AG04449 (cell line): Measurements from ENCODE around the gene JAML.
"Not testable (repeated sequence)": the region's sequence is repeated elsewhere in the genome, so short reads cannot be mapped to it uniquely, and the experiment has no call there.

ENCODE experiments used
- CTCF ChIA-PET: fragments of 350-600 bp; formaldehyde crosslinking; extraction: SDS; loops from one replicate; lab custom pipeline; 2021; ENCODE audit warnings: antibody characterized with exemption; lab: Yijun Ruan, JAX
- POLR2A ChIA-PET: fragments of 400-600, 350-600 bp; formaldehyde crosslinking; extraction: SDS; loops from one replicate; lab custom pipeline; 2020; ENCODE audit warnings: antibody characterized with exemption, inconsistent platforms; lab: Yijun Ruan, JAX
- DNase-seq: peaks from one replicate; pipeline ENCODE4 v3.0.0-alpha.2; 2010; ENCODE audit warnings: low read depth, low spot score
- H3K4me3 ChIP-seq: 2 replicates; pipeline ENCODE4 v1.5.1; 2011; ENCODE audit warnings: low read depth, mild to moderate bottlenecking, control low read depth, low read length
- TF ChIP-seq, protein P1 (sequence below): IDR thresholded peaks from one replicate; pipeline ENCODE4 v1.5.1; 2011; ENCODE audit warnings: mild to moderate bottlenecking, moderate library complexity, low read length, control low read depth, inconsistent platforms; ENCODE audit not compliant: insufficient read depth; ENCODE audit errors: missing control alignments

JAML gene

DNA sequence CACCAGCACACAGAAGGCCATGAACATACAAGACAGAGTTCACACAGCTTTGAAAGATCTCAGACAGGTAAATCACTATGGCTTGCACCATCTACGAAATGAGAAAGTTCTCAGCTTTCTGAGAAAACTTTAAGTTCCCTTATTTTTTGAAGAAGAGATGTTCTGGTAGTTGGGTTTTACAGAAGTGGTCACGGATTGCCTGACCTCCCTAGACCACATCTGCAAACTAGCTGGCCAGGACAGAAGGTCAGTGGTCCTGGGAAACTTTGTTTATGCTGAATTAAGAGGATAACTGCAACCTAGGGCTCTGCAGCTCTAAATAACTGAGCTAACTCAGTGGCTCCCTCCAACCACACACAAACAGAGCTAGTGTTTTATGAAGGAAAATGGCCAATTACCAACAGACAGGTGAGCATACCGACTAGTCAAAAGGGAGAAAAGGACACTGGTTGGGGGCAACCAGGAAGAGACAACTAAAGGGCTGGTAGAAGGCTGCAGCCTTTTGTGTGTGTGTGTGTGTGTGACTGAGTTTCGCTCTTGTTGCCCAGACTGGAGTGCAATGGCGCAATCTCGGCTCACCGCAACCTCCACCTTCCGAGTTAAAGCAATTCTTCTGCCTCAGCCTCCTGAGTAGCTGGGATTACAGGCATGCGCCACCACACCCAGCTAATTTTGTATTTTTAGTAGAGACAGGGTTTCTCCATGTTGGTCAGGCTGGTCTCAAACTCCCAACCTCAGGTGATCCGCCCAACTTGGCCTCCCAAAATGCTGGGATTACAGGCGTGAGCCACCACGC lies 39.8 kb downstream of the JAML start:
- CTCF ChIA-PET: interaction anchor here (1.4 to 1.5 kb wide), 2 partner anchors 10 to 14 kb away, joined by 3 to 10 read pairs; no protein-coding TSS in a partner anchor
- TF ChIP-seq, protein P1, sequence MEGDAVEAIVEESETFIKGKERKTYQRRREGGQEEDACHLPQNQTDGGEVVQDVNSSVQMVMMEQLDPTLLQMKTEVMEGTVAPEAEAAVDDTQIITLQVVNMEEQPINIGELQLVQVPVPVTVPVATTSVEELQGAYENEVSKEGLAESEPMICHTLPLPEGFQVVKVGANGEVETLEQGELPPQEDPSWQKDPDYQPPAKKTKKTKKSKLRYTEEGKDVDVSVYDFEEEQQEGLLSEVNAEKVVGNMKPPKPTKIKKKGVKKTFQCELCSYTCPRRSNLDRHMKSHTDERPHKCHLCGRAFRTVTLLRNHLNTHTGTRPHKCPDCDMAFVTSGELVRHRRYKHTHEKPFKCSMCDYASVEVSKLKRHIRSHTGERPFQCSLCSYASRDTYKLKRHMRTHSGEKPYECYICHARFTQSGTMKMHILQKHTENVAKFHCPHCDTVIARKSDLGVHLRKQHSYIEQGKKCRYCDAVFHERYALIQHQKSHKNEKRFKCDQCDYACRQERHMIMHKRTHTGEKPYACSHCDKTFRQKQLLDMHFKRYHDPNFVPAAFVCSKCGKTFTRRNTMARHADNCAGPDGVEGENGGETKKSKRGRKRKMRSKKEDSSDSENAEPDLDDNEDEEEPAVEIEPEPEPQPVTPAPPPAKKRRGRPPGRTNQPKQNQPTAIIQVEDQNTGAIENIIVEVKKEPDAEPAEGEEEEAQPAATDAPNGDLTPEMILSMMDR: no peak
- H3K4me3 ChIP-seq: no peak overlapping the region
- DNase-seq: no peak
- POLR2A ChIA-PET: no interaction called here

DNA sequence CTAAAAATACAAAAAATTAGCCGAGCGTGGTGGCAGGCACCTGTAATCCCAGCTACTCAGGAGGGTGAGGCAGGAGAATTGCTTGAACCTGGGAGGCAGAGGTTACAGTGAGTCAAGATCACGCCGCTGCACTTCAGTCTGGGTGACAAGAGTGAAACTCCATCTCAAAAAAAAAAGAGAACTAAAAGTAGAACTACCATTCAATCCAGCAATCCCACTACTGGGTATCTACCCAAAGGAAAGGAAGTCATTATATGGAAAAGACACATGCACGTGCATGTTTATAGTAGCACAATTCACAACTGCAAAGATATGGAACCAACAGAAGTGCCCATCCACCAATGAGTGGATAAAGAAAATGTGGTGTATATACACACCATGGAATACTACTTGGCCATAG lies 41.1 kb downstream of the JAML start:
- DNase-seq, POLR2A ChIA-PET, H3K4me3 ChIP-seq: not testable (repeated sequence)
- CTCF ChIA-PET: interaction anchor here (1.5 kb wide), 1 partner anchor 9 kb away, joined by 3 read pairs; no protein-coding TSS in a partner anchor

DNA sequence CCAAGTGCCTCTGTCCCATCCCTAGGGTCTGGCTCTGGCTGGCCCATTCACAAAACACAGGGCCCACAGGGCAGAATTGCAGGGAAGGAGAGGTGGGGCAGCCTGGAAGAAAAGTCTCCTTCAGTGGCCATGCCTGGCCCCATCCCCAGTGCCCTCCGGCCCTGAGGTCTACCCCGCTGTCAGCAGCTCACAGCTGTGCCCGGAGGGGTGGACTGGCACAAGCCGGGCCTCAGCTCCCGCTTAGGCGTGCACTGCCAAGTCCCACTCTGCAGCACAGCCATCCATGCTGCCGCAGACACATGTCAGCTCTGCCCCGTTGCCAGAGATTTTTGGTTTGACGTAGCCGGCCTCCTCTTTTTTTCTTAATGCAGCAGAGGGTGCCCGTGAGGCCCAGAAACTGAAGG lies 44.5 kb downstream of the JAML start:
- POLR2A ChIA-PET: no interaction called here

DNA sequence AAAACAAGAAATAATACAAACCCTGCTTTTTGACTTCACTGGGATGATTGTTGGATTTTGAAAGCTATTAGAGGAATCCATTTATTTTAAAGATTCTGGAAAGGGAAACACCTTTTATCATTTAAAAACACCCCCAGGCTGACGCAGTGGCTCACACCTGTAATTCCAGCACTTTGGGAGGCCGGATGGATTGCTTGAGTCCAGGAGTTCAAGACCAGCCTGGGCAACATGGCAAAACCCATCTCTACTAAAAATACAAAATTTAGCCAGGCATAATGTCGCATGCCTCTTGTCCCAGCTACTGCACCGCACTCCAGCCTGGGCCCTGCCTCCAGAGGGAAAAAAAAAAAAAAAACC lies 48.1 kb downstream of the JAML start:
- H3K4me3 ChIP-seq: no peak overlapping the region
- TF ChIP-seq, protein P1: no peak
- POLR2A ChIA-PET: no interaction called here
- DNase-seq: no peak
- CTCF ChIA-PET: no interaction called here

More for the DNA sequence above, 44.5 kb downstream of the JAML start:
- TF ChIP-seq, protein P1: no peak
- no peak for DNase-seq
- no peak overlapping the region for H3K4me3 ChIP-seq
- CTCF ChIA-PET: interaction anchor here (1.1 to 3.8 kb wide), 3 partner anchors 10 to 18 kb away, joined by 3 to 38 read pairs (median 17); no protein-coding TSS in a partner anchor

DNA sequence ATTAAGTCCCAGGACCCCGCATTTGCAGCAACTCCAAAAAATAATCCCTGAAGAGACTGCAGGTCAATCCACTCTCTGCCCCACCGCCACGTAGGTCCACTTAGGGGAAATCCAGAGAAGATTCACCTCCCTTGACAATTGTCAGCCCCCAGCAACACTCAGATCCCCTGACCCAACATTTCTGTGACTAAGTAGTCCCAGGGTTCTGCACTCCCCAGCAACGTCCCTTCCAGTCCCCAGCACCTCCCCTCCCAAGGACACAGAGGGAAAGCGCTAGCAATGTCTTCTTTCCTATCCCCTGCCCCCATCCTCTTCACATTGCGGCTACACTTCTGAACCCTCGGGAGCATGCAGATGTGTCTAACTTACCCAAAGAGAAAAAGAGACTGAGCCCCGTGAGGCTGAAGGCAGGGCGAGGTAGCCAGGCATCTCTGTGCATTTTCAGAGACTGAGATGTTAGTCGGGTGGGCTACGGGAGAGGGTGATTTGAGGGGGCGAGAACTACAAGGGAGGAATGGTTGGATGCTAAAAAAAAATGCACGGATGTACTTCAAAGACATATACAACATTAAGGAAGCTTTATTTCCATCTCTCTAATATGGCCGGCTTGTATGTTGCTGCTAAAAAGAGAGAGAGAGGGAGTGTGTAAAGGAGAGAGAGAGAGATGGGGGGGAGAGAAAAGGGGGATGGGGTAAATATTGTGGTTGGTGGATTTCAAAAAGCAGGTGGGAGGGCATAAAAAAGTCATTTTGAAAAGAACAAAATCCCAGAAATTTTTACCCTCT lies 48.6 kb downstream of the JAML start, which contains the start of gene SCN2B:
SCN2B (minus strand) TSS at position 647 of the 785 bp plus-strand sequence; CDS start at position 439, 208 bp downstream.
- TF ChIP-seq, protein P1: no peak
- CTCF ChIA-PET: no interaction called here
- POLR2A ChIA-PET: no interaction called here
- no peak for DNase-seq
- no peak within 1 kb of the TSS for H3K4me3 ChIP-seq

DNA sequence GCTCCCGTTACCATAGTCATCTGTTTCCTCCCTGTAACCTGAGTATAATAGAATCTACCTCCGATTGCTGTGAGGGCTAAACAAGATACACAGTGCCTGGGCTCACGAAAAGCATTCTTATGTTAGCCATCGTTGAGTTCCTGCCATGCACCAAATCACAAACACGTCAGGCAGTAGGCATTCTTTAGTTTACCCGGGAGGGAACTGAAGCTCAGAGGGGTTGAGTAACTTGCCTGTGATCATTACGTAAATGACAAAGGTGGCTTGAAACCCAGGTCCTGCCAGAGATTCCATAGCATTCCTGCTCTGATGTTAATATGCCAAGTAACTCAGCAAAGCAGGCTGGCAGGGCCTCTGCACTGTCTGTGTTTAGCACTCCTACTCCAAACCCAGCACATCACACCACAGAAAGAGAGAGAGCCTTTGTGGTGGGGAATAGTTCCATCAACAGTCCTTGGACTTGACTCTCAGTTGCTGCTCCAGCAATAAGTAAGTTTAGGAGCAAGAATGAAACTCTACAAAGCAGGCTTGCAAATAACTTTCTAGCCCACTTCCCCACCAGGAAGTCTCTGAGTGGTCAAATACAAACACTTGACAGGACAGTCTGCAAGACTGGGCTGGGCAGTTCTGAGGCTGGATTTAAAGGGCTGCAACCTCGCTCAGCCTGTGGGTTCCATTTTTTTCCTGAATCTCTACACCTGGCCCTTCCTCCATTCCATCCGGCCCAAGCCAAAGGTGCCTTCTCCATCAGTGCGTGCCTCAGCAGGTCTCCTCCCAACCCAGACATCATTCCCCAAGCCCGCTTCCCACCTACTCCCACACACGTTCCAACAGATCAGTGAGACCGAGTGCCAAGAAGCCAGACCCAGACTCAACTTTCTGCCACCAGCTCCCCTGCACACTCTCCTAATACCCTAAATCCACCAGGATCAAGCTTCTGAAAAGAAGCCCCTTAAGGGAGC lies 49.5 kb downstream of the JAML start:
- H3K4me3 ChIP-seq: no peak overlapping the region
- no peak for DNase-seq
- TF ChIP-seq, protein P1: no peak
- CTCF ChIA-PET: interaction anchor here (0.9 to 1.2 kb wide), 2 partner anchors 9 to 18 kb away, joined by 3 read pairs; no protein-coding TSS in a partner anchor
- POLR2A ChIA-PET: no interaction called here
